ENCODE results near the gene SPSB2.

Gene SPSB2

GRCh38 chr12:6840761-6841515 is 32.2 kb downstream of the SPSB2 start, which contains the start of gene GNB3:
TSS of gene GNB3 (plus strand) at chr12:6840925. CDS start at chr12:6841288, 363 bp downstream.
- ChIA-PET POLR2A (interaction anchor here (1.1 to 5.5 kb wide), 3 partner anchors 11 to 27 kb away, joined by 5 to 43 read pairs (median 17); partner anchors contain the start of genes CDCA3, P3H3 and USP5), CTCF (interaction anchor here (1.6 to 18.1 kb wide), 5 partner anchors 11 to 88 kb away, joined by 5 to 316 read pairs (median 11); partner anchors contain the start of genes CDCA3, MLF2, P3H3 and SPSB2)
- no peak for TF ChIP-seq CTCF (IDR thresholded peaks at IDR 0.05; ENCODE audit: insufficient read depth, low read length, missing control alignments)
- no peak for DNase-seq (ENCODE audit: low read depth, low spot score)
- no peak within 1 kb of the TSS for H3K4me3 ChIP-seq (ENCODE audit: low read depth, low read length)

GRCh38 chr12:6840330-6840729 is 32.8 kb downstream of the SPSB2 start:
- H3K4me3 ChIP-seq (ENCODE audit: low read depth, low read length), result no peak overlapping the region
- DNase-seq (ENCODE audit: low read depth, low spot score), result no peak
- ChIA-PET POLR2A (interaction anchor here (1.1 to 5.5 kb wide), 3 partner anchors 11 to 28 kb away, joined by 5 to 43 read pairs (median 17); partner anchors contain the start of genes CDCA3, P3H3 and USP5), CTCF (interaction anchor here (1.6 to 18.1 kb wide), 6 partner anchors 8 to 87 kb away, joined by 5 to 316 read pairs (median 10); partner anchors contain the start of genes CDCA3, MLF2, P3H3 and SPSB2)
- no peak for TF ChIP-seq CTCF (IDR thresholded peaks at IDR 0.05; ENCODE audit: insufficient read depth, low read length, missing control alignments)

GRCh38 chr12:6839482-6840201 is 33.5 kb downstream of the SPSB2 start:
- DNase-seq (ENCODE audit: low read depth, low spot score), result no peak
- ChIA-PET POLR2A (interaction anchor here (3.9 to 5.5 kb wide), 2 partner anchors 11 to 12 kb away, joined by 17 to 43 read pairs; partner anchors contain the start of genes CDCA3, P3H3 and USP5), CTCF (interaction anchor here (1.0 to 18.1 kb wide), 6 partner anchors 9 to 86 kb away, joined by 3 to 316 read pairs (median 8); partner anchors contain the start of genes MLF2, P3H3, SPSB2 and USP5)
- TF ChIP-seq CTCF (IDR thresholded peaks at IDR 0.05; ENCODE audit: insufficient read depth, low read length, missing control alignments), result no peak
- H3K4me3 ChIP-seq (ENCODE audit: low read depth, low read length), result no peak overlapping the region

GRCh38 chr12:6838854-6839253 is 34.2 kb downstream of the SPSB2 start:
- no peak for DNase-seq (ENCODE audit: low read depth, low spot score)
- ChIA-PET POLR2A (interaction anchor here (3.9 to 5.5 kb wide), 2 partner anchors 10 to 13 kb away, joined by 17 to 43 read pairs; partner anchors contain the start of genes CDCA3, P3H3 and USP5), CTCF (interaction anchor here (1.0 to 18.1 kb wide), 6 partner anchors 9 to 85 kb away, joined by 3 to 316 read pairs (median 8); partner anchors contain the start of genes MLF2, P3H3, SPSB2 and USP5)
- no peak for TF ChIP-seq CTCF (IDR thresholded peaks at IDR 0.05; ENCODE audit: insufficient read depth, low read length, missing control alignments)
- H3K4me3 ChIP-seq (ENCODE audit: low read depth, low read length), result no peak overlapping the region

- POLR2A ChIA-PET, result no interaction called here
- CTCF ChIA-PET, result interaction anchor here (6.5 to 17.9 kb wide), 3 partner anchors 10 to 84 kb away, joined by 83 to 316 read pairs (median 304); partner anchors contain the start of genes CDCA3, GNB3, GPR162 and MLF2
- no peak for DNase-seq (ENCODE audit: low read depth, low spot score)
- no peak overlapping the region for H3K4me3 ChIP-seq (ENCODE audit: low read depth, low read length)
- no peak for TF ChIP-seq CTCF (IDR thresholded peaks at IDR 0.05; ENCODE audit: insufficient read depth, low read length, missing control alignments)
Measured at GRCh38 chr12:6837370-6838060, 35.6 kb downstream of the SPSB2 start.
